ACC112 (cell line): ENCODE results near the gene CABS1.

Source experiments
- H2AFZ ChIP-seq: fragments of 200-600 bp; sonication (generic); one replicate; pipeline ENCODE4 v1.6.0; 2017; ENCODE audit warnings: antibody characterized with exemption, low read length; ENCODE audit not compliant: unreplicated experiment
- H3K27ac ChIP-seq: fragments of 200-600 bp; sonication (generic); 2 replicates; pipeline ENCODE4 v1.5.1; 2014; ENCODE audit warnings: low read depth, mild to moderate bottlenecking, antibody characterized with exemption, low read length, moderate library complexity
- H3K27me3 ChIP-seq: fragments of 200-600 bp; sonication (generic); 2 replicates; pipeline ENCODE4 v1.6.1; 2014; ENCODE audit warnings: mild to moderate bottlenecking, antibody characterized with exemption, low read length, moderate library complexity, mixed read lengths; ENCODE audit not compliant: insufficient read depth
- H3K36me3 ChIP-seq: fragments of 200-600 bp; sonication (generic); 2 replicates; pipeline ENCODE4 v1.6.1; 2016; ENCODE audit warnings: mild to moderate bottlenecking, antibody characterized with exemption, low read length, moderate library complexity, mixed read lengths; ENCODE audit not compliant: insufficient read depth
- H3K4me1 ChIP-seq: fragments of 200-600 bp; sonication (generic); one replicate; pipeline ENCODE4 v1.6.1; 2016; ENCODE audit warnings: low read length, mixed read lengths; ENCODE audit not compliant: insufficient read depth, unreplicated experiment, control insufficient read depth
- H3K4me3 ChIP-seq: fragments of 200-600 bp; sonication (generic); 2 replicates; pipeline ENCODE4 v1.5.1; 2014; ENCODE audit warnings: mild to moderate bottlenecking, low read depth, low read length
- H3K79me2 ChIP-seq: fragments of 200-600 bp; sonication (generic); one replicate; pipeline ENCODE4 v1.6.0; 2016; ENCODE audit warnings: low read length; ENCODE audit not compliant: control insufficient read depth, unreplicated experiment, insufficient read depth

CABS1 gene

DNA sequence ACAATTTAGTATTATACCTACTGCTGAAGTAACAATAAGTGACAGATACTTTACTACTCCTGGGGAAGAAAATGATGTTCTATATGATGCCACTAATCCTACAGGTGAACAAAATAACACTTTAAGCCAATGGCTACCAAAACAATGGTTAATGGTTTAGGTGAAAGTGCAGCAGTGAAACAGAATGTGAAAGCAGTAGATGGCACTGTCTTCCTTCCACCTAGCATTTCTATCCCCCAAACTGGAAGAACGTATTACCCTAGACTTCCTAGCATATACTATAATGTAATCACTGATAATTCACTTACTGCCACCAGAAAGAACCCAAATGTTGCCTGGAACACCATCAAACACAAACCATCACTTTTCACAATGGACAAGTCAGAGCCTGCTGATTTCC lies 18.9 kb upstream of the CABS1 start:
- Histone ChIP-seq H2AFZ (no peak overlapping the region), H3K27me3 (peaks cover 43% of the 10 kb centered on the region), H3K36me3 (no peaks in the 10 kb centered on the region), H3K79me2 (no peaks in the 10 kb centered on the region), H3K4me1 (no peaks in the 10 kb centered on the region), H3K4me3 (no peak overlapping the region), H3K27ac (no peak overlapping the region)

DNA sequence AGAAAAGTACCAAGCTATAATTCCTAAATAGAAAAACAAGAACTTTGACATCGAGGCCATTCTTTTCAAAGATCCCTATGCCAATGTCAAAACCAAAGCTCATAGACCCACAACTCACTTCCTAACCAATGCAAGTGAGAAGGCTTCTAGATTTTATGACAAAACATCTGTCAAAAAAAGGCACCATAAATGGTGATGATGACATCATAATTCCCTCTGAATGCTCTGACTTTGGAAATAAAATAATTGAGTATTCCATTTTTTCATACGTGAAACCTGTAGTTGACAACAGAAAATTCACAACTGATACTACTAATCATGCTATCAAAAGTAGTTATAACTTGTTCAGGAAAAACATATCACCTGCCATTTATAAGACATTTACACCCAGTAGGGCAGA lies 8.7 kb upstream of the CABS1 start:
- Histone ChIP-seq H3K79me2 (no peaks in the 10 kb centered on the region), H3K27me3 (no peaks in the 10 kb centered on the region), H3K27ac (no peak overlapping the region), H3K36me3 (no peaks in the 10 kb centered on the region), H2AFZ (no peak overlapping the region), H3K4me3 (no peak overlapping the region), H3K4me1 (no peaks in the 10 kb centered on the region)

DNA sequence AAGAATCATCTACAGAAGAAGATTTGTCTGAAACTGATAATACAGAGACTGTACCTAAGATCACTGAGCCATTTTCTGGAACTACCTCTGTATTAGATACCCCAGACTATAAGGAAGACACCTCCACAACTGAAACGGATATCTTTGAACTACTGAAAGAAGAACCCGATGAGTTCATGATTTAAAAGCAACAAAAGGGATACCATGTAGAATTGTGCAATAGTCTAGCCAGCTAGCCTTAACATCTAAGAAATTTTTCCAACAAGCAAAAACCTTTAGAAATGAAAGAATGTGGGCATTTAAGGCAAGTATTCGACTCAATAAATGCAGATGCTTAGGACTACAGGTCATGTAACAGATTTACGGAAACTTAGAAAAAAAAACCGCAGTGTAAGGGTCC lies 1.3 kb downstream of the CABS1 start:
- Histone ChIP-seq H3K4me3 (no peak overlapping the region), H3K27ac (no peak overlapping the region), H3K4me1 (no peaks in the 10 kb centered on the region), H2AFZ (no peak overlapping the region), H3K27me3 (peaks cover 25% of the 10 kb centered on the region), H3K36me3 (no peaks in the 10 kb centered on the region), H3K79me2 (no peaks in the 10 kb centered on the region)

DNA sequence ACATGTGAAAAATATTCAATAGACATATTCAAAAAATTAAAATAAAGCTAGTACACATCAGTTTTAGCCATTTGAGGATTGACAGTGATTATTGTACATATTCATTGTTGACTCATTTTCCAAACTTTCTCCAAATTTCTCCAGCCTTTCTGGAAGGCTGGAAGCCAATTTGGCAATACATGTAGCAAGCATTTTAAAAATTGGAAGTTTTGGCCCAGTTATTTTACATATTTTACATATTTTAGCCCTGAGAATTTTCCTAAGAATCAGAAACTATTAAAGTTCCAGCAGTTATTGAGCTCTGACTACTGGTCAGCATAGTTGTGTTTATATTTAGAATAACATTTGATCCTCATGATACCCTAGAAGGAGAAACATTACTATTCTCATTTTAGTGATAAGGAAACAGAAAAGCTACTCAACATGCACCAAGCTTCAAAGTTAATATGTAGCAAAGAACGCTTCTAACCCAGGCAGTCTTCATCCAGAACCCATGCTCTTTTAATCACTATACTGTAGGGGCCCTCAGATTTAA lies 3.2 kb downstream of the CABS1 start:
- peaks cover 43% of the 10 kb centered on the region for H3K27me3 ChIP-seq
- H2AFZ ChIP-seq, result no peak overlapping the region
- no peaks in the 10 kb centered on the region for H3K4me1 ChIP-seq
- H3K36me3 ChIP-seq, result no peaks in the 10 kb centered on the region
- no peaks in the 10 kb centered on the region for H3K79me2 ChIP-seq
- no peak overlapping the region for H3K27ac ChIP-seq
- no peak overlapping the region for H3K4me3 ChIP-seq

DNA sequence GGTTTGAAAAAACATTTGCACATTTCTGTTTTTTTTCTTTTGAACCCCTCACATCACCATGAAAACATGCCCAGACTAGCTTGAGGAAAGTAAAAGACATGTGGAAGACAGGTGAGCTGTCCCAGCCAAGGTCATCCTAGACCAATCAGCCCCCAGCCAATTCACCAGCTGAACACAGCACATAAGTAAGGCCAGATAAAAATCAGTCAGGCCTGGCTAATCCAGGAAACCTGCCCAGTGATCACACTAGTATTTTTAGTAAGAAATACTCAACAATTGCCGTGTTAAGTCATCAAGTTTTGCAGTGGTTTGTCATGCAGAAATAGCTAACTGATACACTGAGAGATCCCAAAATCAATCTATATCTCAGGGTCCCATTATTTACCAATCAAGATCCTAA lies 21.4 kb downstream of the CABS1 start:
- Histone ChIP-seq H3K36me3 (no peaks in the 10 kb centered on the region), H3K27me3 (peaks cover 33% of the 10 kb centered on the region; the same call in 1 of the 2 replicates), H3K79me2 (no peaks in the 10 kb centered on the region), H3K4me3 (no peak overlapping the region), H3K4me1 (no peaks in the 10 kb centered on the region), H2AFZ (no peak overlapping the region), H3K27ac (no peak overlapping the region)

DNA sequence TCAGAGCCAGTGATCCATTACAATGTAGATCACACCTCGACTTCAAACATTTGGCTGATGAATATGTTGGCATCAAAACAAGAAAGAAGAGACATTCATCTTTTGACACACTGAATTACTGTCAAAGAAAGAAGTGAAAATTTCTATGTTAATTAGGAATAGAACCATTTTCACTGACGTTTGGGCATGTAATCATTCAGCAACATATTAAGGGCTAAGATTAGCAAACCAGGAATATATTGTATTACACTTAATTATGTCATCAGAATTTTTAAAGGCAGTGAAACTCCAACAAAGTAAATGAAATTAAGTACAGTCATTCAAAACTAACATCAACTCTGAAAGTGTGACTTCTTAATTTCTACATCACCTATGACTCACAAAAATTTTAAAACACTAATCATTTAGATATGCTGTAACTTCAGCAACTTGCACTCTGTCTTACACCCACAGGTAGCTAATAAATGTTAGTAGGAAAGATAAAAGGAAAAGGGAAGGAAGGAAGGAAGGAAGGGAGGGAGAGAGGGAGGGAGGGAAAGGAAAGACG lies 24.4 kb downstream of the CABS1 start:
- no peak overlapping the region for H3K27ac ChIP-seq
- peaks cover 40% of the 10 kb centered on the region for H3K27me3 ChIP-seq
- H3K36me3 ChIP-seq, result no peaks in the 10 kb centered on the region
- no peaks in the 10 kb centered on the region for H3K79me2 ChIP-seq
- H3K4me1 ChIP-seq, result no peaks in the 10 kb centered on the region
- no peak overlapping the region for H3K4me3 ChIP-seq
- H2AFZ ChIP-seq, result no peak overlapping the region

DNA sequence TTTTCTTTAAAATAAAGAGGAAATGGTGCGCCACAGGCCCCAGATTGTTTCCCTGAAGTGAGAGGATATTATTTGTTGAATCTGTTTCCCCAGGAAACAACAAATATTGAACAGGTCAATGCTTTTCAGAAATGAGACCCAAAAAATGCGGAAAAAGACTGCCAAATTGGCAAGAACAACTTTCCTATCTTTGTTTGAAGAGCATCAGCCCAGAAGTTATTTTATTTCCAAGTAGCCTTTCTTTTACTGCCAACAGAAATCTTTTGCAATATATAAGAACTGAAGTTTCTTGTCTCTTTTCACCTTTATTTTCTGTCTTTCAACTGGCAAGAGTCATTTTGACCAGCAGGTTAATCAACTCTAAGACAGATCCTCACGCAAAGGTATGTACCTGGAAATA lies 25.7 kb downstream of the CABS1 start, which contains the start of gene SMR3A:
Gene SMR3A, plus strand, starts transcription at position 301 of the 400 bp plus-strand sequence. CDS start 1,356 bp downstream, outside the sequence.
- Histone ChIP-seq H3K27ac (no peak within 1 kb of the TSS), H3K79me2 (no peaks in the 10 kb centered on the region), H2AFZ (no peak within 1 kb of the TSS), H3K36me3 (no peaks in the 10 kb centered on the region), H3K4me1 (no peaks in the 10 kb centered on the region), H3K4me3 (no peak within 1 kb of the TSS), H3K27me3 (peaks cover 34% of the 10 kb centered on the region)

DNA sequence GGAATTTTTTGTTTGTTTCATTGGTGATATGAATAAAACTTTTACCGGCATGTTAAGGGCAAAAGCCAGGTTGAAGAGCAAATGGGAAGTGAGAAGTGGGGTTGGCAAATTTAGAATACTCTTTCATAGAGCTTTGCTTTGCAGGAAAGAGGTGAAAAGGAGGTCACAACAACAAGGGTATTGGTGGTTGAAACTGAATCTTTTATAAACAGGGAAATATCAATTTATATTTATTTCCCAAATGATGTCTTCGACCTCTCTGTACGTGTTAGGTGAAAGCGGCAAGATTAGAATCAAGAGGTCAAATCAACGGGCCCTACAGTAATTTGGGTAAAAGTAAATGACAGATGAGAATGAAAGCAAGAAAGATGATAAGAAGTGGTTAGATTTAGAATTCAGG lies 29.2 kb downstream of the CABS1 start:
- Histone ChIP-seq H3K27me3 (peaks cover 33% of the 10 kb centered on the region), H3K27ac (no peak overlapping the region), H3K4me3 (no peak overlapping the region), H2AFZ (no peak overlapping the region), H3K36me3 (no peaks in the 10 kb centered on the region), H3K4me1 (no peaks in the 10 kb centered on the region), H3K79me2 (no peaks in the 10 kb centered on the region)

DNA sequence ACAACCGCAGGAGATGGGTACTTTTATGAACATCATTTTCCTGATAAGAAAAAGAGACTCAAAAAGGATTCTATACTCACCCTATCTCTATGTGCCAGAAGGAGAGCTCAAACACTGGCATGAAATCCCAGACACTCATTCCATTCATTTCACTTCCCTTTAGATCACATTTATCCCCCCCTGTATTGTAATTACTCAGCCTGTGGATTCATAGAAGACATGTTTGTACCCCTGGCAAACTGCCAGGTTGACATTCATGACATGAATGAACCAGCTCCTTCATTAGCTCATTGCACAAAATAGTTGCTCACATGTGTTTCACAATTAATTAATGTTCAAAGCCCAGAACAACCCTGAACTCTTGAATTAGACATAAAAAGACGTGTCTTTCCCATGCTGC lies 30.7 kb downstream of the CABS1 start:
- Histone ChIP-seq H2AFZ (no peak overlapping the region), H3K36me3 (no peaks in the 10 kb centered on the region), H3K27ac (no peak overlapping the region), H3K4me3 (no peak overlapping the region), H3K79me2 (no peaks in the 10 kb centered on the region), H3K4me1 (no peaks in the 10 kb centered on the region), H3K27me3 (peaks cover 40% of the 10 kb centered on the region)

DNA sequence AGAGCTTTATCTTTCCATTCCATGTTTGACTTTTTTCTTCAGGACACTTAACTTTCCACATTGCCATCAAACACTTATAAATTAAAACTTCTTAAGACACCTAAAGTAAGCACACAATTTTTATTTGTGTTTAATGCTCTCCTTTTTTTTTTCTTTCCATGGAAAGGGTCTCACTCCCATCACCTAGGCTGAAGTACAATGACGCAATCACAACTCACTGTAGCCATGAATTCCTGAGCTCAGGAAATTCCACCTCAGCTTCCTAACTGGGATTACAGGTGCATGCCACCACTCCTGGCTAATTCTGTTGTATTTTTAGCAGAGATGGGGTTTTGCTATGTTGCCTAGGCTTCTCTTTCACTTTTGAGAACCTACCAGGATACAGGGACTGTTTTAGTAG lies 33.0 kb downstream of the CABS1 start:
- Histone ChIP-seq H3K4me1 (no peaks in the 10 kb centered on the region), H3K4me3 (no peak overlapping the region), H3K27ac (no peak overlapping the region), H2AFZ (no peak overlapping the region), H3K36me3 (no peaks in the 10 kb centered on the region), H3K79me2 (no peaks in the 10 kb centered on the region), H3K27me3 (peaks cover 40% of the 10 kb centered on the region)

DNA sequence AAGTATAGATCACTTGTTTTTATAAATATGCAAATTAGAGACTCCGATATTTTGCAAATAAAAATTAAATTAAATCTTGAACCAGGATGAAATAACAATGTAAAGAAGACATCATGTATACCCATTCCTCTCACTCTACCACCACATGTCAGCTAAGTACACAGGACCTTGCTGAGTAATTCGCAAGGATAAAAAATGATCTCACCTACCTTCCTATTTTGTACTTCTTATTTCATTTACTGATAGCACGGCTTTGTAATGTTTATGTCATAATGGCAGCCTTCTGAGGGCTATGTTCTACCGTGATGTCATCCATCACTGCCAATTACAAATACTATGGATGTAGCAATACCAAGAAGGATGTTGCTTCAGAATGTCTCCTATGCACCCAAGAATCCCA lies 37.2 kb downstream of the CABS1 start:
- Histone ChIP-seq H3K4me3 (no peak overlapping the region), H3K79me2 (no peaks in the 10 kb centered on the region), H3K27me3 (peaks cover 26% of the 10 kb centered on the region), H3K4me1 (no peaks in the 10 kb centered on the region), H3K36me3 (no peaks in the 10 kb centered on the region), H2AFZ (no peak overlapping the region), H3K27ac (no peak overlapping the region)
